CD14-positive monocyte (primary cell): Measurements from ENCODE around the gene KLC4. TPM values are rescaled to one million over a fixed set of nuclear protein-coding genes. Genes with fewer than 3 reads are reported as not detected.

ENCODE experiments used
- DNase-seq, 3 donors: peaks; one replicate each; pipeline ENCODE4 v3.0.0-alpha.2; 2011 to 2022
- H2AFZ ChIP-seq: 2 replicates; pipeline ENCODE4 v1.6.0; 2012; ENCODE audit warnings: mild to moderate bottlenecking, low read depth, low read length, inconsistent platforms; ENCODE audit not compliant: insufficient read depth, poor library complexity, severe bottlenecking
- H3K27ac ChIP-seq, 2 donors: 1 replicate in 1 of 2; 2 replicates in 1 of 2; pipeline ENCODE4 v1.5.1; 2012 to 2013; ENCODE audit warnings: low read length in 2 of 2, control low read depth in 1 of 2, inconsistent platforms in 1 of 2, low read depth in 1 of 2, mild to moderate bottlenecking in 1 of 2
- H3K27me3 ChIP-seq, 2 donors: one replicate each; pipeline versions ENCODE4 v1.6.0 to v1.6.1; 2011 to 2013; ENCODE audit warnings: low read length in 2 of 2; ENCODE audit not compliant: control insufficient read depth in 2 of 2, insufficient read depth in 2 of 2
- H3K36me3 ChIP-seq, 2 donors: replicated peaks in 1 of 2; 1 replicate in 1 of 2; 2 replicates in 1 of 2; pipeline versions ENCODE4 v1.5.1 to v1.6.1; 2012 to 2013; ENCODE audit warnings: low read length in 2 of 2, control low read depth in 1 of 2, inconsistent platforms in 1 of 2, mild to moderate bottlenecking in 1 of 2; ENCODE audit not compliant: insufficient read depth in 2 of 2, control insufficient read depth in 1 of 2
- H3K4me1 ChIP-seq, 2 donors: 1 replicate in 1 of 2; 2 replicates in 1 of 2; pipeline versions ENCODE4 v1.5.1 to v1.6.1; 2012 to 2013; ENCODE audit warnings: low read length in 2 of 2, control low read depth in 1 of 2, inconsistent platforms in 1 of 2, mild to moderate bottlenecking in 1 of 2, moderate library complexity in 1 of 2; ENCODE audit not compliant: insufficient read depth in 2 of 2, control insufficient read depth in 1 of 2
- H3K4me2 ChIP-seq: replicated peaks from 2 replicates; pipeline ENCODE3; 2012; ENCODE audit warnings: low read length, moderate library complexity, mild to moderate bottlenecking; ENCODE audit not compliant: poor library complexity, severe bottlenecking; ENCODE audit errors: extremely low read depth
- H3K4me3 ChIP-seq, 3 experiments: fragments of 200-600 bp in 1 of 3; sonication (generic) in 1 of 3; replicated peaks in 1 of 3; 1 replicate in 2 of 3; 2 replicates in 1 of 3; pipeline ENCODE4 v1.5.1; 2011 to 2013; ENCODE audit warnings: low read length in 3 of 3, mild to moderate bottlenecking in 3 of 3, control low read depth in 2 of 3, low read depth in 2 of 3, inconsistent platforms in 1 of 3, moderate library complexity in 1 of 3
- H3K79me2 ChIP-seq: 2 replicates; pipeline ENCODE4 v1.6.0; 2012; ENCODE audit warnings: mild to moderate bottlenecking, control low read depth, inconsistent platforms, low read length, moderate library complexity; ENCODE audit not compliant: insufficient read depth
- H3K9ac ChIP-seq: 2 replicates; pipeline ENCODE4 v1.6.0; 2017; ENCODE audit warnings: low read length, mild to moderate bottlenecking; ENCODE audit not compliant: insufficient read depth, poor library complexity, severe bottlenecking
- H3K9me3 ChIP-seq, 2 donors: replicated peaks in 1 of 2; 1 replicate in 1 of 2; 2 replicates in 1 of 2; pipeline versions ENCODE4 v1.5.1 to v1.6.1; 2012 to 2013; ENCODE audit warnings: low read length in 2 of 2, control low read depth in 1 of 2; ENCODE audit not compliant: control insufficient read depth in 1 of 2, insufficient read depth in 1 of 2
- H4K20me1 ChIP-seq: 2 replicates; pipeline ENCODE4 v1.6.0; 2012; ENCODE audit warnings: mild to moderate bottlenecking, low read length, control low read depth, moderate library complexity; ENCODE audit not compliant: insufficient read depth
- H3K27ac Mint-ChIP-seq, 7 donors: one replicate each; pipeline ENCODE4 v1.8.0; 2020; ENCODE audit warnings: mild to moderate bottlenecking in 7 of 7, mixed read lengths in 7 of 7, moderate library complexity in 6 of 7, inconsistent platforms in 2 of 7
- H3K27me3 Mint-ChIP-seq, 3 donors: one replicate each; pipeline ENCODE4 v1.8.0; 2021 to 2022; ENCODE audit warnings: low read depth in 3 of 3, mild to moderate bottlenecking in 3 of 3, mixed read lengths in 3 of 3, moderate library complexity in 3 of 3, inconsistent platforms in 1 of 3
- H3K36me3 Mint-ChIP-seq, 2 donors: one replicate each; pipeline ENCODE4 v1.8.0; 2020; ENCODE audit warnings: mixed read lengths in 2 of 2, inconsistent platforms in 1 of 2, mild to moderate bottlenecking in 1 of 2
- H3K4me1 Mint-ChIP-seq: one replicate; pipeline ENCODE4 v1.8.0; 2020; ENCODE audit warnings: mild to moderate bottlenecking, mixed read lengths
- H3K4me3 Mint-ChIP-seq, 2 donors: one replicate each; pipeline ENCODE4 v1.8.0; 2020; ENCODE audit warnings: mild to moderate bottlenecking in 2 of 2, mixed read lengths in 2 of 2, moderate library complexity in 1 of 2
- H3K9me3 Mint-ChIP-seq, 7 donors: one replicate each; pipeline ENCODE4 v1.8.0; 2020 to 2022; ENCODE audit warnings: mixed read lengths in 7 of 7, mild to moderate bottlenecking in 6 of 7, moderate library complexity in 6 of 7, inconsistent platforms in 2 of 7
- CTCF ChIP-seq: fragments of 200-600 bp; IDR thresholded peaks from one replicate; pipeline ENCODE4 v1.8.0; 2022; ENCODE audit warnings: antibody characterized with exemption, mild to moderate bottlenecking
- WGBS: methylation state at CpG from one replicate; pipeline ENCODE4 v1.1.5; 2013; ENCODE audit warnings: missing lambda C conversion rate; ENCODE audit not compliant: insufficient coverage; 5-methylcytosine and 5-hydroxymethylcytosine counted together
- intact Hi-C, 2 donors: fragments of 100-400 bp; cut with micrococcal nuclease; formaldehyde crosslinking; loops; one replicate each; pipeline versions ENCODE4 v1.15.0 to v1.15.1; 2023
- polyA plus RNA-seq, 3 donors: library from polyadenylated mRNA; depleted of rRNA in 1 of 3; unstranded in 2 of 3; stranded (reverse) in 1 of 3; fragments of 300-500 nt in 2 of 3; fragments of >200 nt in 1 of 3; fragmentation: Illumina TruSeq in 2 of 3; gene quantifications; 1 replicate in 2 of 3; 2 replicates in 1 of 3; pipeline ENCODE4 v1.2.3, GENCODE V29; 2012 to 2021

Gene KLC4
- polyA plus RNA-seq, 3 donors, result 6.0 to 16.2 (median 6.1) TPM

GRCh38 chr6:43095939-43096338 lies 36.5 kb downstream of the KLC4 start:
- Histone ChIP-seq H3K4me3 (no peak overlapping the region), H3K27me3 (no peaks in the 10 kb centered on the region), H2AFZ (peak overlapping the region; percentile 81), H3K9ac (no peak overlapping the region), H4K20me1 (no peaks in the 10 kb centered on the region), H3K27ac (no peak overlapping the region), H3K79me2 (no peaks in the 10 kb centered on the region), H3K36me3 (no peaks in the 10 kb centered on the region), H3K9me3 (no peaks in the 10 kb centered on the region), H3K4me2 (peak overlapping the region; percentile 42), H3K4me1 (peaks cover 0 to 24% of the 10 kb centered on the region in 2 donors)
- TF ChIP-seq CTCF, result no peak
- Mint-ChIP-seq H3K27ac (no peak overlapping the region), H3K4me3 (no peak overlapping the region), H3K9me3 (no peaks in the 10 kb centered on the region), H3K27me3 (peaks cover 0 to 3% (median 2%) of the 10 kb centered on the region in 3 donors), H3K4me1 (peaks cover 31% of the 10 kb centered on the region), H3K36me3 (no peaks in the 10 kb centered on the region)
- WGBS, result 65% methylated on average over 7 of the region's 7 CpGs
- intact Hi-C loops, result no loop called here
- DNase-seq, result no peak

DNA sequence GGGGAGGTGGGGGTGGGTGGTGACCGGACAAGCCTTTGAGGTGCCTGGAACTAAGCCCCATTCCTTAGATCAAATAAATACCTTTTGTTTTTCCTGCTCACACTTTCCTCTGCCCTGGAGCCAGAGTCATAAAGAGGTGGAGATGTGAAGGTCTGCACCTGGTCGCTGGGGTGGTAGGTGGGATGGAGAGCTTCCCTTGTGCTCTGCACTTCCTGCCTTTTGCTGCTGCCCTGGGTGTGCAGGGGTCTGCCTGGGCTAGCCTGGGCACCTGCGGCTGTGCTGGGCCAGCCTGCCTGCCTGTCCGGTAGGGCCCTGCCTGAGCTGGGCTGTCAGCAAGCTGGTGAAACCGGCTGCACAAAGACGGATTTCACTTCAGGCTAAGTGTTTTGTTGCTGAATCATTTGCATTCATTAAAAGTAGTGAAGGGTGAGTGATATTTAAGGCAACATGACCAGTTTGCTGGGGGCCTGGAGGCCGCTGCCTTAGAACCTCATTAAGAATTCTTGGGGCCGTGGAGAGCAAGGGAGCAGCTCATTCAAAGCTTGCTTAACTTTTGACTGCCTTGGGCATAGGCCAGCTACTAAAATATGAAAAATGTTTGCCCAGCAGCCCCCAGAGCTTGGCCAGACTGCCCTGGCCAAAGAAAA lies 37.1 kb downstream of the KLC4 start:
- no peak for DNase-seq

More for the DNA sequence above, 37.1 kb downstream of the KLC4 start:
- peaks cover 31% of the 10 kb centered on the region for H3K4me1 Mint-ChIP-seq
- no peaks in the 10 kb centered on the region for H3K9me3 Mint-ChIP-seq
- no peaks in the 10 kb centered on the region for H3K27me3 ChIP-seq
- peak overlapping the region in 1 of 3 experiments; percentile 14 for H3K4me3 ChIP-seq
- H3K4me3 Mint-ChIP-seq, result no peak overlapping the region
- H3K27me3 Mint-ChIP-seq, result peaks cover 0 to 3% (median 3%) of the 10 kb centered on the region in 3 donors
- H3K9ac ChIP-seq, result no peak overlapping the region
- H3K9me3 ChIP-seq, result no peaks in the 10 kb centered on the region
- intact Hi-C loops, result no loop called here
- TF ChIP-seq CTCF, result no peak
- no peaks in the 10 kb centered on the region for H3K79me2 ChIP-seq
- peak overlapping the region; percentile 81 for H2AFZ ChIP-seq
- H3K36me3 ChIP-seq, result no peaks in the 10 kb centered on the region
- H3K27ac ChIP-seq, result no peak overlapping the region
- H3K4me2 ChIP-seq, result peak overlapping the region; percentile 42
- H4K20me1 ChIP-seq, result no peaks in the 10 kb centered on the region
- peaks cover 0 to 24% of the 10 kb centered on the region in 2 donors for H3K4me1 ChIP-seq
- no peaks in the 10 kb centered on the region for H3K36me3 Mint-ChIP-seq
- no peak overlapping the region for H3K27ac Mint-ChIP-seq
- 39% methylated on average over 7 of the region's 8 CpGs for WGBS
